NCI-H1105 treated with DMSO at 0.1 percent for 48 hours (cell line): ENCODE measurements around the gene GTF2IRD1.
"Not testable (repeated sequence)": the region's sequence is repeated elsewhere in the genome, so short reads cannot be mapped to it uniquely, and the experiment has no call there.

ENCODE experiments used
- DNase-seq: peaks from one replicate; lab custom pipeline; 2025; lab: John Stamatoyannopoulos, UW

The GTF2IRD1 gene

GRCh38 chr7:74563639-74564038, 109.9 kb downstream of the GTF2IRD1 start:
- DNase-seq = not testable (repeated sequence)

DNA sequence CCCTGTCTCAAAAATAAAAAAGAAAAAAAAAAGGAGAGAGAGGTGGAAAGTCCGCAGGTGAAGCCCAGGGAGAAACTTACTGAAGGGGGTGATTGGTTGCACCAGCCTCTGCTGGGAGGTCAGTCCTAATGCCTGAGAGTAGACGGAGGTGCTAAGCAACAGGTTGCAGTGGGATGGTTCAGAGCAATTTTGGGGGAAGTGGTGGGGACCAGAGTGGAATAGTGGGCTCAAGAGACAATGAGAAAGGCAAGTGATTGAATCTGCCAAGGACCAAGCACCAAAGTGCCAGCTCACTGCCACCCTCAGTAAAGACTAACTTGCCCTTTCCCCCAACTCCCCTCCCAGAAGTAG, 113.6 kb downstream of the GTF2IRD1 start:
- DNase-seq = no peak

- DNase-seq = no peak
These were observed 115.0 kb downstream of the GTF2IRD1 start for GRCh38 chr7:74568658-74569057.

DNA sequence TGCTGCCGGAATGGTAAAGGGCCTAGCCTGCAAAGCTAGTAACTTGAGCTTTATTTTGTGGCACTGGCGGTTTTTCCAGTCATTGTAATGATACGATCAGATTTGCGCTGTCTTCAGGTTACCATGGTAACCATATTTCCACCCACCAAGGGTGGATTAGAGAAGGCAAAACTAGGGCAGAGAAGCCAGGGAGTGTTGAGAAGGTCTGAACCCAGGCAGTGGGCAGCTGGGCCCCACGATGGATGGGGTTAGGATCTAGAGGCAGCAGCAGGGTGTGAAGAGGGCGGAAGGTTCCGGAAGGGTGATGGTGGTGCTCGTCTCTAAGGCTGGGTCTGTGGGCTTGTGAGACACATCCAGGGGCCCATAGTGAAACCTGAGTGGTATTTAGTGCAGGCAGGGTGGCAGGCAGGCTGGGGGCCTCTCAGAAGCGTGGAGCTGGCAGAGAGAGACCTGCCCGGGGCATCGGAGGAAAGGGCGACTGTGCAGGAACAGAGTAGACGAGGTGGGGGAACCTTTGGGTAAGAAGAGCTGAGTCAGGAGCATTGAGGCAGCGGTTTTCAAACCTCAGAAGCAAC, 115.9 kb downstream of the GTF2IRD1 start:
- DNase-seq = no peak

DNA sequence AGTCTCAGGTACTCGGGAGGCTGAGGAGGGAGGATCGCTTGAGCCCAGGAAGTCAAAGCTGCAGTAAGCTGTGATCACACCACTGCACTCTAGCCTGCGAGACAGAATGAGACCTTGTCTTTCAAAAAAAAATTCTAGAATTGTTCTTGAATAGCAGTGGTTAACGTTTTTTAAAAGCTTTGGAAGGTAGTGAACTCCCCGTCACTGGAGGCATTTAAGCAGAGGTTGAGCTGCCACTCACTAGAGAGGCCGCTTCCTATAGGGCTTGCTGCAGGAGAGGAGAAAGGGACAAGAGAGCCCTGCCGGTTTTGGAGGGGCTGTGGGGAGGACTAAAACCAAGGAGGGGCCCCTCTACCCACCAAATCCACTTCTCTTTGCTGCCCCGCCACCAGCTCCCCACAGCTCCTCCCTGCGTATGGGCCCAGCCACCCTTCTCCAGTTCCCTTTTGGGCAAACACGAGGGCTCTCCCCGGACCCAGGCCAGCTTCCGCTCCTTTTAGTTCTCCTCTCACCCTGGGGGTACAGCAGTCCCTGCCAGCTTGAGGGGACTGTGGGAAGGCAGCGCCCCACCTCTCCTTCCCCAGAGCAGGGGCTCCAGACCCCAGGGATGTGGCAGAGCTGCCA, 116.9 kb downstream of the GTF2IRD1 start:
- no peak for DNase-seq

DNA sequence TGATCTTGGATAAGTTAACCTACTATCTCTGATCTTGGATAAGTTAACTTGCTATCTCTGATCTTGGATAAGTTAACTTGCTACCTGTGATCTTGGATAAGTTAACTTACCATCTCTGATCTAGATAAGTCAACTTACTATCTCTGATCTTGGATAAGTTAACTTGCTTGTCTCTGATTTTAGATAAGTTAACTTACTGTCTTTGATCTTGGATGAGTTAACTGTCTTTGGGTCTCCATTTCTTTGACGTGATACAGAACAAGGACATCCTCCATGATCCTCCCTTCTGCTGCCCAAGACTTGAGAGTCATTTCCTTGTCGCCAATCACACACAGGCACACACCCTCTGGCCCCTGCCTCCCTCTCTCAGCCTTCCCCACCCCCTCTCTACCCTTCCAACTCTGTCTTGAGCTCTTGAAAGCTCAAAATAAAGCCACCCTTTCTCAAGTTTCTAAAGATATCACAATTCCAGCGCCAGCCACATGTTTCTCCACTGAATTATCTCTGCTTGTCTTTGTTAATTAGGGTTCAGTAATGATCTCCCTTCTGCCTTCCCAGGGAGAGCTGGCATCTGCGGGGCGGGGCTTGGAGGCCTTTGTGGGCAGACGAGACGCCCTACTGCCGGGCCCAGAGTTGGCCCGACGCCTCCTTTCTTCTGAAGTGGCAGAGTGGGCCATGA, 118.7 kb downstream of the GTF2IRD1 start:
- peak; percentile 21 for DNase-seq

DNA sequence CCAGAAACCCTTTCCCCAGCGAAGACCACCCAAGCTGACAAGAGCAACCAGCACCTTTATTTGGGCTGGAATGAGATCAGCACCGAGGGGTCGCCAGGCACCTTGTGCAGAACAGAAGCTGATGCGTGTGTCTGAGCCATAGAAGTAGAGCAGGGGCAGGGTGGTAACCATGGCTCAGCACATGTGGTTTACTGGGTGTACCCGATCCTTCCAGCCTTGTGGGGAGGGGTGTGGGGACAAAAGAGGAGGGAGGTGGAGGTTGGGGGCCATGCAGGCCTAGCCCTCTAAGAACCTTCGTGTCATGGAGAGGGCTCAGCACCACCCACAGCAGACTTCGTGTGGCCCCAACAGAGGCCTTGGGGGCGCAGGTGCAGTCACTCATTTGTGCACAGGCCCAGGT, 119.8 kb downstream of the GTF2IRD1 start:
- no peak for DNase-seq

DNA sequence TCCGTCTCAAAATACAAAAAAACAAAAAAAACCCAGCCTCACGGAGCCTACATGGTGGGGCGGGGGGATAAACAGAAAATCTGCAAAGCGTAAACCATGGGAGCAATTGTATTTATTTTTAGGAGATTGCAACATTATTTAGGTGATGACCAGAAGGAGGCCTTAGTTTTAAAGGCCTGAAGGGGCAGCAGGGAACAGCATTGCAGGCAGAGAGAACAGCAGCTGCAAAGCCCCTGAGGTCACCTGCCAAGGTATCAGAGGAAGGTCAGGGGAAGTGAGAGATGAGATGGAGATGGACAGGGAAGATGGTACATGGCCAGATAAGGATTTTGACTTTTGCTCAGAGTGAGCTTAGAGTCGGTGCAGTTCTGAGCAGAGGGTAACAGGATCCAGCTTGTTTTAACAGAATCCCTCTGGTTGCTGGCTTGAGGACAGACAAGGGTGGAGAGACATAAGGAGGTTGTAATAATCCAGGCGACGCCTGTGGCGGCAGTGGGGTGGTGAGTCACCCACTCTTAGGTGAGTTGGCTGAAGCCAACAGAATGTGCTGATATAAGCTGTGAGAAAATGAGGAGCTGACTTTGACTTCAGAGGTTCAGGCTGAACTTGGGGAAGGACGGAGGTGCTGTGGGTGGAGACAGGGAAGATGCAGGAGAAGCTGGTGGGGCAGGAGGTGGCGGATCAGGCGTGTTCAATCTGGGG, 121.5 kb downstream of the GTF2IRD1 start:
- no peak for DNase-seq

DNA sequence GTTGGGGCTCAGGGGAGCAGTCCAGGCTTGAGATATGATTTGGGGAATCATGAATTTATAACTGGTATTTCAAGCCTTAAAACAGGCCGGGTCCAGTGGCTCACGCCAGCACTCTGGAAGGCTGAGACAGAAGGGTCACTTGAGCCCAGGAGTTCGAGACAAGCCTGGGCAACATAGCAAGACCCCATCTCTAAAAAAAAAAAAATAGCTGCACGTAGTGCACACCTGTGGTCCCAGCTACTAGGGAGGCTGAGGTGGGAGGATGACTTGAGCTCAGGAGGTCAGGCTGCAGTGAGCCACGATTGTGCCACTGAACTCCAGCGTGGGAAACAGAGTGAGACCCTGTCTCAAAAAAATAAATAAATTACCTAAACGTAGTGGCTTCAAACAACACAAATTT, 122.1 kb downstream of the GTF2IRD1 start:
- DNase-seq = no peak

DNA sequence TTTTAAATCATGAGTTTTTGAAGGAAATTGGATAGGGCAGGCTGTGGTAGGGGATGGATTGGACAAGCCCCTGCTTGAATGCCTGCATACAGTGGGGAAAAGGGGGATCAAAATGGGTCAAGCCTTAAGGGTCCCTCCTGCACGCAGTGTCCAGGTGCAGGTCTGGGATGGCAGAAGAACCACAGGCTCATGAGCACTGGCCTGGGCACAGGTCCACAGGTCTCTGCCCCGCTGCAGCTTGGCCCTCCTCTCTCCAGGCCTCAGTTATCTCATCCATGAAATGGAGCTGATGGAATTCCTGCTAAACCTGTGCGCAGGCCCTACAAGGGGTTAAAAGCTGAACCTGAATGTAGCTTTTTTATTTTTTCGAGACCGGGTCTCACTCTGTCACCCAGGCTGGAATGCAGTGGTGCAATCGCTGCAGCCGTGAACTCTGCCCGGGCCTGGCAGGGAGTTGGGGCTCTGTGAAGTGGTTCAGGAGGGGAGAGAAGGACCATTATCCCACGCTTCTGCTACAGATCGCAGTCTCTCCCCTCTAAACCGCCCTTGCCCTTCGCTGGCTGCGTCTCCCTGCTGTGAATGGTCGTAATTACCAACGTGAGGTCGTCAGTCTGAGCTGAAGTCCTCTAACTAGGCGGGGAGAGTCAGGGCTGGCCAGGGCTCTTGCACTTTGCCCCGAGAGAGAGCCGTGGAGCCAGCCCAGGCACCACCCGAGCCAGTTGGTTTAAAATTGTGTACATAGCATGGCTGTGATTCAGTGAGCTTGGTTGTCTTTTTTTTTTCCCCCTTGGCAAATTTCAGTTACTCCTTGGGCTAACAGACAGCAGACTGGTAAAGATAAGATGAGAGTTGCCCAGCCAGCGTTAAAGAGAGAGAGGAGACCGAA, 126.3 kb downstream of the GTF2IRD1 start:
- DNase-seq = no peak

DNA sequence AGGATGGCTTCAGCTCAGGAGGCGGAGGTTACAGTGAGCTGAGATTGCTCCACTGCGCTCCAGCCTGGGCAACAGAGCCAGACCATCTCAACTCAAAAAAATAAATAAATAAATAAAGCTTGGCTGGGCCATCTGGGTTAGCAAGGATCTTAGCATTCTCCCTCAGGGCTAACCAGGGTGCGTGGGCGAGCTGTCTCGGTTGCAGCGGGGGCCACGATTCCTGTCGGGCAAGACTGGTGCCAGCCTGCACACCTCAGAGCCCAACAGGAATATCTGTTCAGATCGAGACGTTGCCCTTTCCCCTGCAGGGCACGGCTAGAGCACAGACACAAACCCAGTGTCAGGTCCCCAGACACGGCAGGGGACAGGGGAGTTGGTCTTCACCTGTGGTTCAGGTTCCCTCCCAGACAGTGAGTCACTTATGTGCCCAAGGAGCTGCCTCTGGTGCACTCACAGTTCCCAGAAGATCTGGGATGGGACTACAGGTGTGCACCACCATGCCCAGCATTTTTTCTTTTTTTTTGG, 128.3 kb downstream of the GTF2IRD1 start:
- DNase-seq = no peak

DNA sequence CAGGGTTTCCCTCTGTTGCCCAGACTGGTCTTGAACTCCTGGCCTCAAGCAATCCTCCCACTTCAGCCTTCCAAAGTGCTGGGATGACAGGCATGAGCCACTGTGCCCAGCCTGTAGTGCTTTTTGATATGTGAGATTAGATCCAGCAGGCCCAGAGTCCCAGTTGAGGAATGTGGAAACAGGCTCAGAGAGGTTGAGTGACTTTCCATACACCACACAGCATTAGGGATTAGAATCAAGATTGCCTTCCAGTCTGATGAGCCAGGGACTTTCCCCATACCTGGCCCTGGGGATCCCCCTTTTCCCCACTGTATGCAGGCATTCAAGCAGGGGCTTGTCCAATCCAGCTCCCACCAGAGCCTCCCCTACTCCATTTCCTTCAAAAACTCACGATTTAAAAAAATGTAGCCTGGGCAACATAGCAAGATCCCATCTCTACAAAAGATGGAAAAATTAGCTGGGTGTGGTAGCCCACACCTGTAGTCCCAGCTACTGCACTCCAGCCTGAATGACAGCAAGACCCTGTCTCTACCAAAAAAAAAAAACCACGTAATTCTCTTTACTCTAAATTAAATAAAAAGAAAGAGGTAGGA, 128.8 kb downstream of the GTF2IRD1 start:
- DNase-seq = no peak

DNA sequence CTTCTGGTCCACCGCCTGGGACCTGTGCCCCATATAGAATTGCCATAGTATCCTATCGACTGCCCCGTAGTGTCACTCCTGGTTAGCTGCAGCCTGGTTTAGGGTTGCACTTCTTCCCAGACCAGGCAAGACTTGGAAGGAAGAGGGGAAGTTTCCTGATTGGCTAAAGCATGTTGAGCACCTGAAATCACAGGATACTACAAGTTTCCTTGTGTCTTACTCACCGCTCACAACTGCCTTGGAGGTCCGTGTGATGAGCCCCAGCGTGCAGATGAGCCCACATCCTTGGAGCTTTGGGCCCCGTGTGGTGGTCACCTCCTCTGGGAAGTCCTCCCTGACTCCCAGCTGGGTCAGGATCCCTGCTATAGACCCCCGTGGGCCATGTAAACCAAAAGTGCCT, 129.9 kb downstream of the GTF2IRD1 start:
- no peak for DNase-seq

GRCh38 chr7:74584160-74584954, 130.7 kb downstream of the GTF2IRD1 start:
- DNase-seq = no peak

DNA sequence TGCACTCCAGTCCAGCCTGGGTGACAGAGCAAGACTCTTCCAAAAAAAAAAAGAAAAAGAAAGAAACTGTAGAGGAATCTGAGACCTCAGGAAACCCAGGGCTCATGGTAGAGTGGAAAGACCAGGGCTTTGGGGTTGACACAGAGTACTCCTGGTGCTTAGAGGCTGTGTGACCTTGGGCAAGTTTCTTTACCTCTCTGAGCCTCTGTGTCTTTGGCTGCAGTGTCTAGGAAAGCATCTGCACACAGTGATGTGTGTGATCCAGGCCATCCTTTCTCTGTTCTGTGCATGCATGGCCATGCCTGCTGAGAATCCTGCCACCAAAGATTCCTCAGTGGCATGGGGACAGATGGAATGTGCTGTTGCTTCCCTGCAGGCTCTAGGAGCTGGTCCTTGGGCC, 132.1 kb downstream of the GTF2IRD1 start:
- DNase-seq = no peak

- no peak for DNase-seq
These were observed 132.8 kb downstream of the GTF2IRD1 start for GRCh38 chr7:74586258-74587175.

DNA sequence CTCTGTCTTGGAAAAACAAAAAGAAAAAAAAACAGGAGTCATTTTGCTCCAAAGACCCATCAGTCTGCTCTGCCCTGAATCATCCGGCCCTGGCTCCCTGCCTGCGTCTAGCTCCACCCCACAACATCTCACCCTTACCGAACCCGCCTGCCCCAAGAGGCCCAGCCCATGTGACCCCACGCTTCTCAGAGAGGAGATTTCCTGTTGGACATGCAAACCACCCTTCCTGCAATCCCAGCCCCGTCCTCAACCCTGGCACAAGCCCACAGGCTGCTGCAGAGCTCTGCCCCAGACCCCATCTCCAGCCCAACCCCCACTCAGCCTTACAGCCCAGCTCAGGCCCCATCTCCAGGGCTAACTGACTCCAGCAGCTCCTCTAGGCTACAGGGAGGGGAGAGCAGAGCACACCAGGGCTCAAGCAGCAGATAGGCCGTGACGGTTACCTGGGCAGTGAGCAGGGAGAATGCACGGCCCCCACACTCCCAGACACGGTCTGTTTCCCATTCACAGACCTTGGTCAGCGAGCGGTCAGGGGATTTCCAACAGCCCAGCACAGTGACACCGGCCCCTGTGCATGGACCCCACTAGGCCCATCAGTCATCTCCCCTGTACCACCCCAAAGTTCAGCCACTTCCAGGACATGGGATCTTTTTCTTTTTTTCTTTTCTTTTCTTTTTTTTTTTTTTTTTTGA, 133.9 kb downstream of the GTF2IRD1 start:
- DNase-seq = no peak

DNA sequence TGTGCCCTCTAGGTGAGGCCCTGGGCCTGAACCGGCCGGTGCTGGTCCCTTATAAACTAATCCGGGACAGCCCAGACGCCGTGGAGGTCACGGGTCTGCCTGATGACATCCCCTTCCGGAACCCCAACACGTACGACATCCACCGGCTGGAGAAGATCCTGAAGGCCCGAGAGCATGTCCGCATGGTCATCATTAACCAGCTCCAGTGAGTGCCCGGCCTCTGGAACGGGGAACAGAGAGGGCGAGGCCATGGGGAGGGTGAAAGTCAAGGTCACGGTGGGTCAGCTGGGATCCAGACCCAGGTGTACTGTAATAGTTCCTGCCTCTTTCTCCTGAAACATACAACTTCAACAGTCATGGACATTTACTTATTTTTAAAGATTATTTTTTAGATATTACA, 137.1 kb downstream of the GTF2IRD1 start:
- DNase-seq = no peak

DNA sequence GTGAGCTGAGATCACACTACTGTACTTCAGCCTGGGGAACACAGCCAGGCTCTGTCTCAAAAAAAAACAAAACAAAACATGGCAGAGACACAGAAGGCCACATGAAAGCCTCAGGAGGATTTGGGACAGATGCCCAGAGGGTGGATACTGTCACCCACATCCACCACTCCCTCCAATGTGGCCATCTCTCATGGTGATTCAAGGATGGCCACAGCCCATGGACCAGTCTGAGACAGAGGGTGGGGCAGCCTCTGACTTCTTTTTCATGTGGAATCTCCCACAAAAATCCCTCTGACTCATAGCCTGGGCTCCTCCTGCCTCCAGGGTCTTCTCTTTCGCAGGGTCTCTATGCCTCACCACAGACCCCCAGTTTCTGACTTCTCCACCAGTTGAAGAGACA, 144.9 kb downstream of the GTF2IRD1 start:
- no peak for DNase-seq
